Measurements from ENCODE around the gene ZNF543. TPM values are rescaled to one million over a fixed set of nuclear protein-coding genes. Genes with fewer than 3 reads are reported as not detected.

ZNF543 gene
- total RNA-seq, 4 donors from 2014 or later, result 1.4 to 9.7 (median 4.3) TPM

- DNase-seq, result no peak
- in situ Hi-C loops (cut with MboI; ENCODE audit: low pct_ligation_motif_present in 1 of 4, low pct_unique_long_range_greater_than_20kb in 1 of 4, low sequenced_read_pairs in 3 of 4) (no loop called here), intact Hi-C loops (cut with DNase I; ENCODE audit: low total_unique reads) (no loop called here)
- no peaks in the 10 kb centered on the region for H3K9me3 ChIP-seq
- 48 to 51% methylated on average over 8 of the region's 8 CpGs for WGBS, 2 donors (ENCODE audit: low coverage in 1 of 2)
- H3K27ac ChIP-seq, result peak overlapping the region in 3 of 4 donors; percentile 84 to 91 (median 88)
- no peak for TF ChIP-seq POLR2AphosphoS5 (IDR thresholded peaks at IDR 0.05)
- TF ChIP-seq CTCF (IDR thresholded peaks at IDR 0.05), result no peak
- no peak for TF ChIP-seq EP300 (IDR thresholded peaks at IDR 0.05; ENCODE audit: low read depth)
- TF ChIP-seq POLR2A (IDR thresholded peaks at IDR 0.05), result no peak
- peaks cover 5 to 23% (median 17%) of the 10 kb centered on the region in 4 donors for H3K4me1 ChIP-seq
- H3K4me3 ChIP-seq, result peak overlapping the region; percentile 73 to 92 (median 85)
- H3K27me3 ChIP-seq, result peaks cover 18% of the 10 kb centered on the region
- H3K36me3 ChIP-seq, result peaks cover 0 to 29% (median 14%) of the 10 kb centered on the region in 4 donors
Observed at GRCh38 chr19:57321116-57321515, 844 bp downstream of the ZNF543 start.

GRCh38 chr19:57321751-57322150 lies 1.5 kb downstream of the ZNF543 start:
- Histone ChIP-seq H3K9me3 (no peaks in the 10 kb centered on the region), H3K4me1 (peaks cover 5 to 23% (median 17%) of the 10 kb centered on the region in 4 donors), H3K27ac (no peak overlapping the region), H3K27me3 (peaks cover 14% of the 10 kb centered on the region), H3K4me3 (peak overlapping the region in 1 of 4 donors; percentile 92), H3K36me3 (peaks cover 0 to 36% (median 17%) of the 10 kb centered on the region in 4 donors)
- DNase-seq, result no peak
- intact Hi-C loops (cut with DNase I; ENCODE audit: low total_unique reads), result no loop called here
- TF ChIP-seq EP300 (IDR thresholded peaks at IDR 0.05; ENCODE audit: low read depth) (no peak), POLR2A (IDR thresholded peaks at IDR 0.05) (no peak), POLR2AphosphoS5 (IDR thresholded peaks at IDR 0.05) (no peak), CTCF (IDR thresholded peaks at IDR 0.05) (no peak)
- WGBS, 2 donors (ENCODE audit: low coverage in 1 of 2), result 59 to 70% methylated on average over 2 to 3 of the region's 3 CpGs
- in situ Hi-C loops (cut with MboI; ENCODE audit: low pct_ligation_motif_present in 1 of 4, low pct_unique_long_range_greater_than_20kb in 1 of 4, low sequenced_read_pairs in 3 of 4), result no loop called here

GRCh38 chr19:57324992-57325391 lies 4.7 kb downstream of the ZNF543 start:
- H3K9me3 ChIP-seq, result peaks cover 21% of the 10 kb centered on the region in 2 donors
- H3K36me3 ChIP-seq, result peaks cover 0 to 59% (median 30%) of the 10 kb centered on the region in 4 donors
- peaks cover 5 to 18% (median 16%) of the 10 kb centered on the region in 4 donors for H3K4me1 ChIP-seq
- intact Hi-C loops (cut with DNase I; ENCODE audit: low total_unique reads), result no loop called here
- no peak for DNase-seq
- no peaks in the 10 kb centered on the region for H3K27me3 ChIP-seq
- TF ChIP-seq CTCF (IDR thresholded peaks at IDR 0.05), result no peak
- no peak for TF ChIP-seq POLR2AphosphoS5 (IDR thresholded peaks at IDR 0.05)
- TF ChIP-seq POLR2A (IDR thresholded peaks at IDR 0.05), result no peak
- no peak for TF ChIP-seq EP300 (IDR thresholded peaks at IDR 0.05; ENCODE audit: low read depth)
- H3K27ac ChIP-seq, result no peak overlapping the region
- H3K4me3 ChIP-seq, result no peak overlapping the region
- in situ Hi-C loops (cut with MboI; ENCODE audit: low pct_ligation_motif_present in 1 of 4, low pct_unique_long_range_greater_than_20kb in 1 of 4, low sequenced_read_pairs in 3 of 4), result no loop called here

GRCh38 chr19:57327993-57328392 lies 7.7 kb downstream of the ZNF543 start:
- H3K27ac ChIP-seq, result no peak overlapping the region
- 92% methylated on average over 8 of the region's 8 CpGs; no CpG with 5 or more reads in 1 of the 2 donors for WGBS, 2 donors (ENCODE audit: low coverage in 1 of 2)
- no peaks in the 10 kb centered on the region for H3K27me3 ChIP-seq
- H3K36me3 ChIP-seq, result peaks cover 0 to 59% (median 30%) of the 10 kb centered on the region in 4 donors
- H3K4me3 ChIP-seq, result no peak overlapping the region
- H3K9me3 ChIP-seq, result peaks cover 30 to 33% of the 10 kb centered on the region in 2 donors
- no peak for TF ChIP-seq POLR2AphosphoS5 (IDR thresholded peaks at IDR 0.05)
- no peak for DNase-seq
- no peaks in the 10 kb centered on the region for H3K4me1 ChIP-seq
- in situ Hi-C loops (cut with MboI; ENCODE audit: low pct_ligation_motif_present in 1 of 4, low pct_unique_long_range_greater_than_20kb in 1 of 4, low sequenced_read_pairs in 3 of 4), result no loop called here
- intact Hi-C loops (cut with DNase I; ENCODE audit: low total_unique reads), result no loop called here

- Histone ChIP-seq H3K9me3 (peaks cover 17 to 20% of the 10 kb centered on the region in 2 donors), H3K4me1 (no peaks in the 10 kb centered on the region), H3K36me3 (peaks cover 0 to 2% (median under 1%) of the 10 kb centered on the region in 4 donors), H3K4me3 (no peak overlapping the region), H3K27ac (no peak overlapping the region), H3K27me3 (no peaks in the 10 kb centered on the region)
- no peak for DNase-seq
- no peak for TF ChIP-seq POLR2AphosphoS5 (IDR thresholded peaks at IDR 0.05)
- TF ChIP-seq CTCF (IDR thresholded peaks at IDR 0.05), result no peak
- TF ChIP-seq POLR2A (IDR thresholded peaks at IDR 0.05), result no peak
- no peak for TF ChIP-seq EP300 (IDR thresholded peaks at IDR 0.05; ENCODE audit: low read depth)
- in situ Hi-C loops (cut with MboI; ENCODE audit: low pct_ligation_motif_present in 1 of 4, low pct_unique_long_range_greater_than_20kb in 1 of 4, low sequenced_read_pairs in 3 of 4) (no loop called here), intact Hi-C loops (cut with DNase I; ENCODE audit: low total_unique reads) (no loop called here)
- 85% methylated on average over 4 of the region's 4 CpGs; no CpG with 5 or more reads in 1 of the 2 donors for WGBS, 2 donors (ENCODE audit: low coverage in 1 of 2)
Observed at GRCh38 chr19:57334191-57334590, 13.9 kb downstream of the ZNF543 start.
